ENCODE data around the gene MSH6.

MSH6 gene

GRCh38 chr2:47782671-47783485 is at the start of gene MSH6:
Gene MSH6, plus strand, starts transcription at chr2:47783145. Its CDS starts 89 bp downstream, at chr2:47783234.
- peak; percentile 89 to 90 for DNase-seq

GRCh38 chr2:47735136-47735869 is 47.6 kb upstream of the MSH6 start:
- no peak for DNase-seq

- no peak for DNase-seq
These were observed 47.0 kb upstream of the MSH6 start for GRCh38 chr2:47735912-47736311.

GRCh38 chr2:47737191-47737975 is 45.6 kb upstream of the MSH6 start:
- DNase-seq = no peak

- DNase-seq = no peak
These were observed 44.6 kb upstream of the MSH6 start for GRCh38 chr2:47738331-47738730.

- no peak for DNase-seq
These were observed 41.8 kb upstream of the MSH6 start for GRCh38 chr2:47741101-47741500.

GRCh38 chr2:47741637-47742036 is 41.3 kb upstream of the MSH6 start:
- no peak for DNase-seq

GRCh38 chr2:47744074-47744473 is 38.9 kb upstream of the MSH6 start:
- no peak for DNase-seq

GRCh38 chr2:47747878-47748277 is 35.1 kb upstream of the MSH6 start:
- no peak for DNase-seq

- no peak for DNase-seq
These were observed 31.0 kb upstream of the MSH6 start for GRCh38 chr2:47751856-47752414.

GRCh38 chr2:47767497-47767844 is 15.5 kb upstream of the MSH6 start:
- DNase-seq = no peak

GRCh38 chr2:47767880-47768609 is 14.9 kb upstream of the MSH6 start:
- DNase-seq = peak; percentile 65 to 68

- no peak for DNase-seq
These were observed 13.6 kb upstream of the MSH6 start for GRCh38 chr2:47769318-47769717.

- DNase-seq = no peak
These were observed 11.7 kb upstream of the MSH6 start for GRCh38 chr2:47771211-47771610.

- no peak for DNase-seq
These were observed 10.6 kb upstream of the MSH6 start for GRCh38 chr2:47772343-47772742.

- DNase-seq = no peak
These were observed 8.4 kb upstream of the MSH6 start for GRCh38 chr2:47774567-47774966.

- DNase-seq = no peak
These were observed 5.5 kb upstream of the MSH6 start for GRCh38 chr2:47777277-47777937.

GRCh38 chr2:47778698-47779425 is 4.1 kb upstream of the MSH6 start:
- DNase-seq = no peak

GRCh38 chr2:47779426-47779790 is 3.5 kb upstream of the MSH6 start:
- DNase-seq = no peak

GRCh38 chr2:47782381-47782670 is 619 bp upstream of the MSH6 start:
- no peak for DNase-seq

All from CD4-positive, alpha-beta T cell treated with Interleukin-4 for 1 hour (primary cell).